HepG2 (cell line): ENCODE results near the gene TMTC2. TPM values are rescaled to one million over a fixed set of nuclear protein-coding genes. Genes with fewer than 3 reads are reported as not detected.

ENCODE experiments used
- ATAC-seq: fragments of 200-7000 bp; cut with Tn5 transposase; 3 replicates; pipeline ENCODE4 v1.9.1; 2020; ENCODE audit warnings: mild to moderate bottlenecking, moderate library complexity
- BruUV-seq: library from RNA; stranded (reverse); fragments of 400-500 nt; replicated peaks from 2 replicates; lab custom pipeline; 2021; lab: Mats Ljungman, UMichigan
- CTCF ChIA-PET: fragments of 300-600 bp; formaldehyde crosslinking; extraction: SDS; loops from one replicate; lab custom pipeline; 2021; ENCODE audit warnings: low total read pairs, inconsistent platforms, low intra/inter-chr PET ratio; lab: Yijun Ruan, JAX
- POLR2A ChIA-PET: fragments of 350-600 bp; sonication (Branson Sonifier 250); formaldehyde crosslinking; loops from one replicate; lab custom pipeline; 2020; ENCODE audit warnings: antibody characterized with exemption, inconsistent platforms; lab: Yijun Ruan, JAX
- DNase-seq: peaks from one replicate; pipeline ENCODE4 v3.0.0-alpha.2; 2015; ENCODE audit warnings: low spot score
- FAIRE-seq: peaks from 3 replicates; lab custom pipeline; 2011; peaks lifted over from hg19 to GRCh38; lab: Jason Lieb, UNC
- H2AFZ ChIP-seq: one replicate; pipeline ENCODE4 v1.6.1; 2011; ENCODE audit warnings: low read length, inconsistent platforms
- H3K27ac ChIP-seq: fragments of 300-600 bp; 3 replicates; pipeline ENCODE4 v1.8.0; 2011; ENCODE audit warnings: mixed run types, mild to moderate bottlenecking, mixed read lengths, low read length, inconsistent platforms; ENCODE audit not compliant: insufficient read depth; ENCODE audit errors: extremely low read length
- H3K27me3 ChIP-seq, 2 experiments: fragments of 200-600 bp in 1 of 2; 2 replicates in 1 of 2; 3 replicates in 1 of 2; pipeline versions ENCODE4 v1.6.0 to v1.8.0; 2011; ENCODE audit warnings: low read length in 2 of 2, mild to moderate bottlenecking in 2 of 2, moderate library complexity in 2 of 2, inconsistent platforms in 1 of 2; ENCODE audit not compliant: insufficient read depth in 2 of 2, control insufficient read depth in 1 of 2
- H3K36me3 ChIP-seq, 2 experiments: fragments of 200-600 bp in 1 of 2; replicated peaks in 1 of 2; 2 replicates in 1 of 2; 3 replicates in 1 of 2; pipeline versions ENCODE4 v1.5.1 to v1.8.0; 2011; ENCODE audit warnings: low read length in 2 of 2, inconsistent platforms in 1 of 2; ENCODE audit not compliant: insufficient read depth in 2 of 2, control insufficient read depth in 1 of 2
- H3K4me1 ChIP-seq: 2 replicates; pipeline ENCODE4 v1.5.1; 2012; ENCODE audit warnings: low read length, inconsistent platforms; ENCODE audit not compliant: insufficient read depth
- H3K4me2 ChIP-seq: 2 replicates; pipeline ENCODE4 v1.6.0; 2011; ENCODE audit warnings: low read depth, low read length, inconsistent platforms
- H3K4me3 ChIP-seq, 3 experiments: fragments of 200-600 bp in 1 of 3; sonication (generic), shearing (Covaris generic) in 1 of 3; replicated peaks in 1 of 3; 2 replicates each; pipeline ENCODE4 v1.5.1; 2011 to 2016; ENCODE audit warnings: low read length in 3 of 3, inconsistent platforms in 2 of 3, low read depth in 2 of 3, mild to moderate bottlenecking in 2 of 3, control low read depth in 1 of 3, mixed read lengths in 1 of 3; ENCODE audit not compliant: insufficient read depth in 1 of 3
- H3K79me2 ChIP-seq: one replicate; pipeline ENCODE4 v1.6.1; 2011; ENCODE audit warnings: low read length, inconsistent platforms; ENCODE audit not compliant: insufficient read depth
- H3K9ac ChIP-seq: 2 replicates; pipeline ENCODE4 v1.6.0; 2011; ENCODE audit warnings: mild to moderate bottlenecking, low read depth, low read length, inconsistent platforms; ENCODE audit not compliant: insufficient read depth
- H3K9me3 ChIP-seq: 2 replicates; pipeline ENCODE4 v1.5.1; 2012; ENCODE audit warnings: mild to moderate bottlenecking, low read length
- H4K20me1 ChIP-seq: 2 replicates; pipeline ENCODE4 v1.6.0; 2011; ENCODE audit warnings: inconsistent platforms, mild to moderate bottlenecking, low read length, moderate library complexity; ENCODE audit not compliant: insufficient read depth
- CCDC6 ChIP-seq: sonication (generic); formaldehyde crosslinking; IDR thresholded peaks from 2 replicates; pipeline ENCODE4 v1.8.1; 2022; ENCODE audit warnings: mild to moderate bottlenecking, missing genetic modification reagents, moderate library complexity
- CENPT ChIP-seq: sonication (generic); formaldehyde crosslinking; IDR thresholded peaks from 2 replicates; pipeline ENCODE4 v1.8.0; 2022; ENCODE audit warnings: low read depth, mild to moderate bottlenecking, moderate library complexity, missing genetic modification reagents
- DPF2 ChIP-seq: sonication (generic); formaldehyde crosslinking; IDR thresholded peaks from 2 replicates; pipeline ENCODE4 v1.4.0; 2020; ENCODE audit warnings: mild to moderate bottlenecking, low read depth, missing genetic modification reagents, borderline replicate concordance
- ETV6 ChIP-seq: sonication (generic); formaldehyde crosslinking; conservative IDR thresholded peaks from 2 replicates; pipeline ENCODE4 v1.4.0; 2020; ENCODE audit warnings: missing genetic modification reagents
- GATAD2A ChIP-seq: IDR thresholded peaks from 2 replicates; pipeline ENCODE4 v1.6.1; 2016
- HNRNPUL1 ChIP-seq: fragments of 200-400 bp; formaldehyde crosslinking; IDR thresholded peaks from 2 replicates; pipeline ENCODE4 v1.6.1; 2017; ENCODE audit warnings: low read depth, mild to moderate bottlenecking, low read length, moderate library complexity
- IKZF5 ChIP-seq: IDR thresholded peaks from 2 replicates; pipeline ENCODE4 v1.6.1; 2018; ENCODE audit warnings: missing genetic modification reagents, mild to moderate bottlenecking, missing compliant biosample characterization
- MAFK ChIP-seq, 2 experiments: IDR thresholded peaks in 1 of 2; conservative IDR thresholded peaks in 1 of 2; 2 replicates each; pipeline ENCODE4 v1.6.1; 2011; ENCODE audit warnings: improper control_type of control experiment in 2 of 2, low read length in 2 of 2
- MEF2D ChIP-seq: sonication (generic); formaldehyde crosslinking; IDR thresholded peaks from 2 replicates; pipeline ENCODE4 v1.5.1; 2020; ENCODE audit warnings: mild to moderate bottlenecking, missing genetic modification reagents
- PCBP1 ChIP-seq: fragments of 200-400 bp; formaldehyde crosslinking; IDR thresholded peaks from 2 replicates; pipeline ENCODE4 v1.6.1; 2017; ENCODE audit warnings: mild to moderate bottlenecking, low read depth, low read length, borderline replicate concordance
- SIX4 ChIP-seq: sonication (generic); formaldehyde crosslinking; IDR thresholded peaks from 2 replicates; pipeline ENCODE4 v1.4.0; 2020; ENCODE audit warnings: missing genetic modification reagents
- ZBTB1 ChIP-seq: sonication (generic); formaldehyde crosslinking; IDR thresholded peaks from 2 replicates; pipeline ENCODE4 v1.4.0; 2020; ENCODE audit warnings: missing genetic modification reagents, borderline replicate concordance
- ZFP36L1 ChIP-seq: sonication (generic); formaldehyde crosslinking; IDR thresholded peaks from 2 replicates; pipeline ENCODE4 v1.8.0; 2022; ENCODE audit warnings: mild to moderate bottlenecking, missing genetic modification reagents, moderate library complexity
- ZNF337 ChIP-seq: sonication (generic); formaldehyde crosslinking; IDR thresholded peaks from 2 replicates; pipeline ENCODE4 v1.5.1; 2020; ENCODE audit warnings: missing genetic modification reagents, low read depth, mild to moderate bottlenecking, borderline replicate concordance
- ZNF644 ChIP-seq: IDR thresholded peaks from 2 replicates; pipeline ENCODE4 v1.6.1; 2016; ENCODE audit warnings: low read depth
- ZNF660 ChIP-seq: sonication (generic); formaldehyde crosslinking; IDR thresholded peaks from 2 replicates; pipeline ENCODE4 v1.5.1; 2020; ENCODE audit warnings: mild to moderate bottlenecking, low read depth, missing genetic modification reagents, borderline replicate concordance
- ZNF800 ChIP-seq: sonication (generic); formaldehyde crosslinking; IDR thresholded peaks from 2 replicates; pipeline ENCODE4 v1.4.0; 2020; ENCODE audit warnings: missing genetic modification reagents
- WGBS: methylation state at CpG from one replicate; pipeline ENCODE4 v1.1.6; 2017; ENCODE audit warnings: low lambda C conversion rate; 5-methylcytosine and 5-hydroxymethylcytosine counted together
- in situ Hi-C: cut with HindIII; loops from 2 replicates; pipeline ENCODE4 v1.10.0; 2017; ENCODE audit warnings: low pct_unique_long_range_greater_than_20kb; ENCODE audit not compliant: extremely low pct_ligation_motif_present
- intact Hi-C: fragments of 100-400 bp; cut with micrococcal nuclease; formaldehyde crosslinking; loops from one replicate; pipeline ENCODE4 v1.10.0; 2022; ENCODE audit not compliant: unreplicated experiment
- polyA plus RNA-seq, 8 experiments: library from polyadenylated mRNA; depleted of rRNA in 3 of 8; stranded (reverse) in 7 of 8; unstranded in 1 of 8; fragments of >200 nt; fragmentation: Illumina TruSeq in 4 of 8; extraction: Trizol in 4 of 8; gene quantifications; 2 replicates each; pipeline versions ENCODE4 v1.2.1 to v1.2.3, GENCODE V29; 2011 to 2016; ENCODE audit warnings: low read depth in 4 of 8, missing spikeins in 1 of 8, mixed read lengths in 1 of 8; ENCODE audit not compliant: insufficient read depth in 1 of 8
- total RNA-seq, 5 experiments: library from RNA; depleted of rRNA; stranded (reverse); fragments of >200 nt; fragmentation: Illumina TruSeq; extraction: Trizol; gene quantifications; 2 replicates each; pipeline ENCODE4 v1.2.3, GENCODE V29; 2016; ENCODE audit warnings: low read depth in 1 of 5

The TMTC2 gene
- total and polyA plus RNA-seq, 2 of the 13 experiments (the other 11 are each of a cell fraction or from before 2014, with no cell fraction given), result 0.55 to 0.63 TPM

- BruUV-seq, result no TSS peak
- CTCF ChIA-PET, result no interaction called here
- no peaks in the 10 kb centered on the region for H3K79me2 ChIP-seq
Observed at GRCh38 chr12:82672811-82673495, 13.8 kb upstream of the TMTC2 start.

GRCh38 chr12:82673698-82674097 lies 13.0 kb upstream of the TMTC2 start:
- DNase-seq, result no peak
- Histone ChIP-seq H2AFZ (no peak overlapping the region), H3K36me3 (no peaks in the 10 kb centered on the region), H3K4me1 (no peaks in the 10 kb centered on the region), H3K9ac (no peak overlapping the region), H4K20me1 (no peaks in the 10 kb centered on the region), H3K4me3 (no peak overlapping the region), H3K27ac (no peak overlapping the region), H3K79me2 (no peaks in the 10 kb centered on the region), H3K9me3 (no peaks in the 10 kb centered on the region), H3K27me3 (no peaks in the 10 kb centered on the region), H3K4me2 (no peak overlapping the region)
- ATAC-seq, result no peak
- intact Hi-C loops, result no loop called here
- no peak for FAIRE-seq
- TF ChIP-seq HNRNPUL1, result no peak
- no peak for TF ChIP-seq ZNF660 (CRISPR knock-in tag)
- no peak for TF ChIP-seq ZBTB1
- TF ChIP-seq ETV6 (CRISPR knock-in tag), result no peak
- TF ChIP-seq MEF2D, result no peak
- no peak for TF ChIP-seq PCBP1
- TF ChIP-seq ZNF337 (CRISPR knock-in tag), result no peak
- no peak for TF ChIP-seq ZNF800 (CRISPR knock-in tag)
- no peak for TF ChIP-seq CENPT (CRISPR knock-in tag)
- TF ChIP-seq GATAD2A, result no peak
- TF ChIP-seq CCDC6 (CRISPR knock-in tag), result no peak
- no peak for TF ChIP-seq DPF2 (CRISPR knock-in tag)
- 0% methylated on average over 1 of the region's 1 CpG for WGBS
- in situ Hi-C loops, result no loop called here
- CTCF ChIA-PET, result no interaction called here
- POLR2A ChIA-PET, result no interaction called here
- no TSS peak for BruUV-seq

More at GRCh38 chr12:82672811-82673495, 13.8 kb upstream of the TMTC2 start:
- DNase-seq (no peak), ATAC-seq (no peak), FAIRE-seq (no peak)
- Histone ChIP-seq H3K27me3 (no peaks in the 10 kb centered on the region), H3K36me3 (no peaks in the 10 kb centered on the region), H2AFZ (no peak overlapping the region), H3K9ac (no peak overlapping the region), H3K4me3 (no peak overlapping the region), H3K4me2 (no peak overlapping the region), H3K4me1 (no peaks in the 10 kb centered on the region), H4K20me1 (no peaks in the 10 kb centered on the region), H3K9me3 (no peaks in the 10 kb centered on the region), H3K27ac (no peak overlapping the region)
- 0% methylated on average over 4 of the region's 4 CpGs for WGBS
- POLR2A ChIA-PET, result no interaction called here
- TF ChIP-seq ZFP36L1 (CRISPR knock-in tag), result no peak
- no peak for TF ChIP-seq ZNF644 (CRISPR knock-in tag)
- no peak for TF ChIP-seq IKZF5 (CRISPR knock-in tag)
- TF ChIP-seq SIX4 (CRISPR knock-in tag), result no peak
- no peak for TF ChIP-seq MAFK (conservative IDR thresholded peaks at IDR 0.05 in 1 of 2, IDR thresholded peaks at IDR 0.05 in 1 of 2; ENCODE audit: low read length in 2 of 2)
- intact Hi-C loops, result no loop called here
- in situ Hi-C loops, result no loop called here
